GM18502 (cell line): ENCODE data around the gene PIGU.
A peak's percentile ranks its signal among the peaks of the same experiment; 100 is the strongest.
"Not testable (repeated sequence)": the region's sequence is repeated elsewhere in the genome, so short reads cannot be mapped to it uniquely, and the experiment has no call there.

Experiments
- ATAC-seq: cut with Tn5 transposase; IDR thresholded peaks from one replicate; pipeline ENCODE4 v1.9.1; 2021; ENCODE audit warnings: mild to moderate bottlenecking; ENCODE audit not compliant: unreplicated experiment, poor library complexity

Gene PIGU

GRCh38 chr20:34706912-34707784 lies 30.3 kb upstream of the PIGU start:
- ATAC-seq: no peak

- no peak for ATAC-seq
Observed at GRCh38 chr20:34706302-34706875, 29.5 kb upstream of the PIGU start.

GRCh38 chr20:34705397-34706301 lies 28.8 kb upstream of the PIGU start:
- ATAC-seq: no peak

GRCh38 chr20:34705008-34705396 lies 28.1 kb upstream of the PIGU start:
- no peak for ATAC-seq

GRCh38 chr20:34704177-34705007 lies 27.5 kb upstream of the PIGU start, which contains the start of gene TP53INP2:
Gene TP53INP2 (plus strand): TSS chr20:34704344. CDS start chr20:34708740, 4,396 bp downstream.
- peak; percentile 68 for ATAC-seq

- no peak for ATAC-seq
Observed at GRCh38 chr20:34703424-34704176, 26.7 kb upstream of the PIGU start.

GRCh38 chr20:34703061-34703423 lies 26.1 kb upstream of the PIGU start:
- ATAC-seq: no peak

- ATAC-seq: no peak
Observed at GRCh38 chr20:34701405-34702085, 24.7 kb upstream of the PIGU start.

GRCh38 chr20:34693414-34693813 lies 16.5 kb upstream of the PIGU start:
- no peak for ATAC-seq

GRCh38 chr20:34691838-34692237 lies 14.9 kb upstream of the PIGU start:
- ATAC-seq: no peak

GRCh38 chr20:34689486-34689885 lies 12.6 kb upstream of the PIGU start:
- no peak for ATAC-seq

GRCh38 chr20:34683667-34684066 lies 6.8 kb upstream of the PIGU start:
- ATAC-seq: no peak

- no peak for ATAC-seq
Observed at GRCh38 chr20:34680586-34681175, 3.8 kb upstream of the PIGU start.

- no peak for ATAC-seq
Observed at GRCh38 chr20:34675993-34676641, 775 bp downstream of the PIGU start.

GRCh38 chr20:34675561-34675960 lies 1.3 kb downstream of the PIGU start:
- no peak for ATAC-seq

GRCh38 chr20:34673412-34673811 lies 3.5 kb downstream of the PIGU start:
- ATAC-seq: no peak

GRCh38 chr20:34669094-34669493 lies 7.8 kb downstream of the PIGU start:
- no peak for ATAC-seq

GRCh38 chr20:34664751-34665150 lies 12.1 kb downstream of the PIGU start:
- ATAC-seq: not testable (repeated sequence)
